CD4-positive, alpha-beta T cell (primary cell): ENCODE measurements around the gene THADA. TPM values are rescaled to one million over a fixed set of nuclear protein-coding genes. Genes with fewer than 3 reads are reported as not detected.

ENCODE experiments used
- ATAC-seq: fragments of 200-7000 bp; cut with Tn5 transposase; one replicate; pipeline ENCODE4 v1.10.0; 2022; ENCODE audit warnings: mild to moderate bottlenecking; ENCODE audit not compliant: poor library complexity
- CTCF ChIA-PET: fragments of 350-600 bp; sonication (Branson Sonifier 250); formaldehyde crosslinking; loops from one replicate; lab custom pipeline; 2021; ENCODE audit warnings: antibody characterized with exemption, inconsistent platforms; lab: Charles Lee
- POLR2A ChIA-PET: fragments of 350-600 bp; sonication (Branson Sonifier 250); formaldehyde crosslinking; loops from one replicate; lab custom pipeline; 2021; ENCODE audit warnings: antibody characterized with exemption, inconsistent platforms; lab: Charles Lee
- DNase-seq, 14 experiments: peaks; one replicate each; pipeline ENCODE4 v3.0.0-alpha.2; 2013 to 2020; ENCODE audit warnings: mixed read lengths in 2 of 14
- H3K27ac ChIP-seq, 2 donors: one replicate each; pipeline versions ENCODE4 v1.5.1 to v1.7.0; 2013; ENCODE audit warnings: low read length in 2 of 2, low read depth in 1 of 2, mild to moderate bottlenecking in 1 of 2
- H3K27me3 ChIP-seq, 2 experiments: 1 replicate in 1 of 2; 2 replicates in 1 of 2; pipeline versions ENCODE4 v1.6.1 to v1.7.0; 2013; ENCODE audit warnings: low read length in 2 of 2, control low read depth in 1 of 2, mild to moderate bottlenecking in 1 of 2, moderate library complexity in 1 of 2; ENCODE audit not compliant: insufficient read depth in 2 of 2, control insufficient read depth in 1 of 2
- H3K36me3 ChIP-seq: one replicate; pipeline ENCODE4 v1.6.1; 2013; ENCODE audit warnings: low read length, control low read depth; ENCODE audit not compliant: insufficient read depth
- H3K4me1 ChIP-seq: one replicate; pipeline ENCODE4 v1.6.1; 2013; ENCODE audit warnings: low read length, control low read depth; ENCODE audit not compliant: insufficient read depth
- H3K4me3 ChIP-seq: one replicate; pipeline ENCODE4 v1.5.1; 2013; ENCODE audit warnings: mild to moderate bottlenecking, low read length, moderate library complexity
- H3K9me3 ChIP-seq, 2 experiments: 1 replicate in 1 of 2; 2 replicates in 1 of 2; pipeline versions ENCODE4 v1.6.1 to v1.7.0; 2013; ENCODE audit warnings: low read length in 2 of 2, mild to moderate bottlenecking in 2 of 2, control low read depth in 1 of 2, moderate library complexity in 1 of 2; ENCODE audit not compliant: control insufficient read depth in 1 of 2, insufficient read depth in 1 of 2
- H3K27ac Mint-ChIP-seq: one replicate; pipeline ENCODE4 v1.8.0; 2020; ENCODE audit warnings: mixed read lengths
- H3K27me3 Mint-ChIP-seq: one replicate; pipeline ENCODE4 v1.8.0; 2021; ENCODE audit warnings: mixed read lengths
- H3K36me3 Mint-ChIP-seq: one replicate; pipeline ENCODE4 v1.8.0; 2021; ENCODE audit warnings: low read depth, mixed read lengths
- H3K4me1 Mint-ChIP-seq: one replicate; pipeline ENCODE4 v1.8.0; 2021; ENCODE audit warnings: low read depth, mixed read lengths
- H3K4me3 Mint-ChIP-seq: one replicate; pipeline ENCODE4 v1.8.0; 2020; ENCODE audit warnings: mild to moderate bottlenecking, mixed read lengths
- H3K9me3 Mint-ChIP-seq: one replicate; pipeline ENCODE4 v1.8.0; 2020; ENCODE audit warnings: mixed read lengths
- CTCF ChIP-seq: fragments of 200-600 bp; IDR thresholded peaks from one replicate; pipeline ENCODE4 v1.8.0; 2022; ENCODE audit warnings: antibody characterized with exemption, mild to moderate bottlenecking
- intact Hi-C, 2 experiments: fragments of 100-400 bp; cut with DNase I in 1 of 2; cut with micrococcal nuclease in 1 of 2; formaldehyde crosslinking; loops; one replicate each; pipeline versions ENCODE4 v1.15.1 to v1.9.0; 2023 to 2025; cut with DNase I, micrococcal nuclease
- total RNA-seq, 174 experiments: library from RNA in 2 of 174; stranded (reverse) in 2 of 174; gene quantifications; one replicate each; pipeline ENCODE4 v1.2.3 and lab custom pipeline; 2021 to 2026

Gene THADA
- total RNA-seq, 2 experiments from 2014 or later: 29.3 to 32.9 TPM

GRCh38 chr2:43233218-43234212, 362.3 kb downstream of the THADA start:
- Histone ChIP-seq H3K4me3 (no peak overlapping the region), H3K4me1 (peaks cover 14% of the 10 kb centered on the region), H3K27me3 (no peaks in the 10 kb centered on the region), H3K27ac (no peak overlapping the region), H3K36me3 (peaks cover 22% of the 10 kb centered on the region), H3K9me3 (no peaks in the 10 kb centered on the region)
- Mint-ChIP-seq H3K4me1 (peaks cover 20% of the 10 kb centered on the region), H3K27me3 (no peaks in the 10 kb centered on the region), H3K9me3 (no peaks in the 10 kb centered on the region), H3K4me3 (no peak overlapping the region), H3K27ac (no peak overlapping the region), H3K36me3 (peaks cover 28% of the 10 kb centered on the region)
- no peak for TF ChIP-seq CTCF
- no peak for ATAC-seq
- intact Hi-C loops: loop anchor here in 1 of 2 experiments (5.0 to 10.0 kb wide), 2 partner anchors 166 to 409 kb away; no protein-coding TSS in a partner anchor
- no peak for DNase-seq
- ChIA-PET CTCF (interaction anchor here (0.9 kb wide), 1 partner anchor 107 kb away, joined by 4 read pairs; no protein-coding TSS in a partner anchor), POLR2A (no interaction called here)

DNA sequence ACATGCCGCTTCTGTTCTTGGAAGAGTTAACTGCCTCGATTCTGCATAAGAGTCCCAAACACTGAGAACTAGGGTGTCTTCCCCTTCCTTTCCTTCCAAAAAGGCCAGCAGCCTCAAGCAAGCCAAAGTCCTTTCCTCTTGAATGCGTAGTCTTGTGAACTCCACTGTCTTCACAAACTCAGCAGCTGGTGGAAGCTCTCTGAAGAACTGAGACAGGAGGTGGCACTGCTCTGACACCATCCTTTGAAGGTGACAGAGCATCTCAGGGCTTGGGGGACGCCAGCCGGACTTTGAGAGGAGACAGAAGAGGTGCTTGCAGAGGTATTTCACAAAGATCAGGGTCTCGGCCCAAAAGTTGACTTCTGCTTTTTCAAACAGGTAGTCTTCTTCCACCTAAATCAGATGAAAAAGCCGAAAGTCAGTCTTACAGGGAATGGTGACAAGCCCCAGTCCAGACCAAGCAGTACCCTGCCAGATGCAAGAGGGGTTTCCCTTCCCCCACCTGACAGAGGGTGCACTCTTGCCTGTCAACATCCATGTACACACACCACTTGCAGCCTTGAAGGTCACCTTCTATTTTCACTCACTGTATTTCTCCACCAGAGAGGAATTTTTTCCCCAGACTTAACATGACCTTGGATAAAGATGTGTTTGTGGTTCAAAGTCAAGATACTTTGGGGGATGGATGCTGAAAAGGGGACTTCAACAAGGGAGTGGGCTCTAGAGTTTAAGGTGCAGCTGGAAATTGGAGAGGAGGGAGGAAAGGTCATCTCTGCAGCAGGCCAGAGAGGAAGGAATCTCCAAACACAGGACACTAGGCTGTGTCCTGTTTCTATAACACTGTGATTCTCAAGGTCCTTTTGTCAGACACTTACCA, 364.6 kb downstream of the THADA start:
- H3K4me1 Mint-ChIP-seq: peaks cover 22% of the 10 kb centered on the region
- no peaks in the 10 kb centered on the region for H3K9me3 Mint-ChIP-seq
- CTCF ChIA-PET: no interaction called here
- H3K36me3 Mint-ChIP-seq: peaks cover 41% of the 10 kb centered on the region
- no peak overlapping the region for H3K4me3 ChIP-seq
- H3K9me3 ChIP-seq: no peaks in the 10 kb centered on the region
- H3K36me3 ChIP-seq: peaks cover 22% of the 10 kb centered on the region
- POLR2A ChIA-PET: interaction anchor here (0.7 to 19.8 kb wide), 2 partner anchors 9 to 94 kb away, joined by 3 to 1478 read pairs; no protein-coding TSS in a partner anchor
- no peak for DNase-seq
- peaks cover 26% of the 10 kb centered on the region for H3K4me1 ChIP-seq
- no peaks in the 10 kb centered on the region for H3K27me3 Mint-ChIP-seq
- no peak overlapping the region for H3K27ac ChIP-seq
- no peaks in the 10 kb centered on the region for H3K27me3 ChIP-seq
- intact Hi-C loops: loop anchor here in 1 of 2 experiments (2.0 to 10.0 kb wide), 4 partner anchors 164 to 406 kb away; no protein-coding TSS in a partner anchor
- no peak for ATAC-seq
- no peak overlapping the region for H3K4me3 Mint-ChIP-seq
- peak overlapping the region; percentile 25 for H3K27ac Mint-ChIP-seq
- TF ChIP-seq CTCF: no peak

- H3K9me3 ChIP-seq: no peaks in the 10 kb centered on the region
- Mint-ChIP-seq H3K36me3 (peaks cover 48% of the 10 kb centered on the region), H3K4me1 (peaks cover 22% of the 10 kb centered on the region), H3K4me3 (no peak overlapping the region), H3K9me3 (no peaks in the 10 kb centered on the region), H3K27ac (peak overlapping the region; percentile 98), H3K27me3 (no peaks in the 10 kb centered on the region)
- no peak for TF ChIP-seq CTCF
- no peak for DNase-seq
- no peak overlapping the region for H3K4me3 ChIP-seq
- H3K27me3 ChIP-seq: no peaks in the 10 kb centered on the region
- peaks cover 30% of the 10 kb centered on the region for H3K36me3 ChIP-seq
- ChIA-PET POLR2A (interaction anchor here (9.1 to 21.5 kb wide), 4 partner anchors 15 to 94 kb away, joined by 154 to 1478 read pairs (median 648); no protein-coding TSS in a partner anchor), CTCF (interaction anchor here (1.5 to 13.6 kb wide), 5 partner anchors 10 to 255 kb away, joined by 8 to 303 read pairs (median 11); no protein-coding TSS in a partner anchor)
- ATAC-seq: no peak
- H3K4me1 ChIP-seq: peaks cover 26% of the 10 kb centered on the region
- no peak overlapping the region for H3K27ac ChIP-seq
- intact Hi-C loops: loop anchor here in 1 of 2 experiments (2.0 to 10.0 kb wide), 4 partner anchors 163 to 406 kb away; no protein-coding TSS in a partner anchor
Observed at GRCh38 chr2:43230351-43230885, 365.4 kb downstream of the THADA start.
